ENCODE data around the gene MOV10L1. TPM values are rescaled to one million over a fixed set of nuclear protein-coding genes. Genes with fewer than 3 reads are reported as not detected.

The MOV10L1 gene
- total and polyA plus RNA-seq, 9 of the 15 experiments (the other 6 are each of a cell fraction or from before 2014, with no cell fraction given): 0.06 to 0.43 (median 0.15) TPM

- TF ChIP-seq MGA (IDR thresholded peaks at IDR 0.05) (peak; percentile 77), MBD2 (IDR thresholded peaks at IDR 0.05; ENCODE audit: borderline replicate concordance, low read depth) (no peak), POLR2G (IDR thresholded peaks at IDR 0.05; ENCODE audit: low read depth, low read length) (peak; percentile 45), SMAD1 (IDR thresholded peaks at IDR 0.05; ENCODE audit: low read depth, low read length, partially characterized antibody) (no peak), NONO (IDR thresholded peaks at IDR 0.05; ENCODE audit: low read depth in 2 of 2, low read length in 1 of 2) (0 out of 4 replicates have a peak, but pooled peaks of 1 of the 2 experiments have one; percentile 33), GABPA (tag; conservative IDR thresholded peaks at IDR 0.05; ENCODE audit: low read depth) (peak; percentile 91), RBBP5 (IDR thresholded peaks at IDR 0.05; ENCODE audit: borderline replicate concordance, insufficient read depth, low read length, poor library complexity, severe bottlenecking) (peak; percentile 30)
Observed at GRCh38 chr22:50201191-50202129, 111.7 kb downstream of the MOV10L1 start (continued).

All from K562 (cell line).